Colonic mucosa (tissue), 4 donors: Measurements from ENCODE around the gene TNS2. TPM values are rescaled to one million over a fixed set of nuclear protein-coding genes. Genes with fewer than 3 reads are reported as not detected.

Source experiments
- DNase-seq: peaks from one replicate; pipeline ENCODE4 v3.0.0-alpha.2; 2020
- H3K27ac ChIP-seq: fragments of 200-600 bp; one replicate; pipeline ENCODE4 v1.8.0; 2021
- H3K27me3 ChIP-seq: fragments of 200-600 bp; one replicate; pipeline ENCODE4 v1.8.0; 2021
- H3K36me3 ChIP-seq: fragments of 200-600 bp; one replicate; pipeline ENCODE4 v1.8.0; 2021
- H3K4me1 ChIP-seq: fragments of 200-600 bp; one replicate; pipeline ENCODE4 v1.8.0; 2021; ENCODE audit warnings: mild to moderate bottlenecking
- H3K4me3 ChIP-seq: fragments of 200-600 bp; one replicate; pipeline ENCODE4 v1.8.0; 2021
- H3K9ac ChIP-seq, 2 donors: one replicate each; pipeline ENCODE4 v1.7.0; 2013; ENCODE audit warnings: control low read depth in 2 of 2, low read depth in 2 of 2, low read length in 2 of 2
- H3K9me3 ChIP-seq: fragments of 200-600 bp; one replicate; pipeline ENCODE4 v1.8.0; 2021
- intact Hi-C: fragments of 100-400 bp; cut with DNase I; formaldehyde crosslinking; loops from one replicate; pipeline ENCODE4 v1.14.1; 2022
- total RNA-seq, 2 donors: library from RNA; stranded (reverse); fragmentation: NEBNext Ultra II Directional in 1 of 2; extraction: Animal tissue kit (Norgen Biotek cat#: 25700) in 1 of 2; gene quantifications; one replicate each; pipeline ENCODE4 v1.2.1, GENCODE V29; 2021
- TF ChIP-seq, protein P1 (sequence below): fragments of 200-600 bp; IDR thresholded peaks from one replicate; pipeline ENCODE4 v1.8.0; 2022; ENCODE audit warnings: antibody characterized with exemption, mild to moderate bottlenecking
- donor health status: healthy.
- donor health status: DM: no; HTN: no; CAD: no.
- donor health status: DM: no; HTN: no; CAD: no.

TNS2 gene
- total RNA-seq, 2 donors from 2014 or later: 26.0 to 27.1 TPM

DNA sequence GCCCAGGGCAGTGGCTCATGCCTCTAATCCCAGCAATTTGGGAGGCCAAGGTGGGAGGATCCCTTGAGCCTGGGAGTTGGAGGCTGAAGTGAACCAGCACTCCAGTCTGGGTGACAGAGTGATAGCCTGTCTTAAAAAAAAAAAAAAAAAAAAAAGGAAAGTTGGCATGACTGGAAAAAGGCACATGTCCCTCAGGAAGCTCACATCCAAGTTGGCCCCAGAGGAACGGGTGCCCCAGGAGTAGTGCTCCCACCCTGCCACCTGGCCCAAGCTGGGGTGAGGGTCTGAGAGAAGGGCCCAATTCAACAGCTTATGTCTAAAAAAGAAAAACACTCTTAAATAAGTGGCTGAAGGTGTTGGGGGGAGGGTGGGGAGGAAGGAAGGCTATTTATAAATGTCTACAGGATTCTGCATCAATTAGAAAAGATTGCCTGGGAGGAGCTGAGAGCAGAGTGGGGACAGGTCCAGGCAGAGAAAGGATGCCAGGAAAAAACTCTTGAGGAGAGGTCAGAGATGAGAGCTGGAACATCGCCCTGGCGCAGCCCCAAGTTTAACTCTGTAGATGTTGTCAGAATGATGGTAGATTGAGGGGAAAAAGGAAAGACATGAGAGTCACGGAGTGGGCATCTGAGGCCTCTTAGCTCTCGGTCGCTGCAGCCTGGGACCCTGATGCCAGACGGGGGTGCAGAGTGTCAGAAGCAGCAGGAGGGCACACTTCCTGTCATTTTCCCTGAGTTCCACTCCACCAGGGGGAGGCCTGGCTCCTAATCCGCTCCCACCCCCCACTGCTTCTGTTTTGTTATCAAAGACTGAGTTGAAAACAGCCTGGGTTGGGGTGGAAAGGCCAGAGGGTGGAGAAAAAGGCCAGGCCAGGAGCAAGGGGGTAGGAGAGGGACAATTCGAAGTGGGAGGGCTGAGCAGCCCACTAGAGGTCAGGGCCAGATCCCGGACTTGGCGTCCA, 22.0 kb downstream of the TNS2 start:
- H3K27ac ChIP-seq: peak overlapping the region; percentile 52
- H3K27me3 ChIP-seq: no peaks in the 10 kb centered on the region
- DNase-seq: no peak
- no peak overlapping the region for H3K4me3 ChIP-seq
- no peaks in the 10 kb centered on the region for H3K4me1 ChIP-seq
- intact Hi-C loops: no loop called here
- no peaks in the 10 kb centered on the region for H3K9me3 ChIP-seq
- no peak overlapping the region for H3K9ac ChIP-seq
- TF ChIP-seq, protein P1, sequence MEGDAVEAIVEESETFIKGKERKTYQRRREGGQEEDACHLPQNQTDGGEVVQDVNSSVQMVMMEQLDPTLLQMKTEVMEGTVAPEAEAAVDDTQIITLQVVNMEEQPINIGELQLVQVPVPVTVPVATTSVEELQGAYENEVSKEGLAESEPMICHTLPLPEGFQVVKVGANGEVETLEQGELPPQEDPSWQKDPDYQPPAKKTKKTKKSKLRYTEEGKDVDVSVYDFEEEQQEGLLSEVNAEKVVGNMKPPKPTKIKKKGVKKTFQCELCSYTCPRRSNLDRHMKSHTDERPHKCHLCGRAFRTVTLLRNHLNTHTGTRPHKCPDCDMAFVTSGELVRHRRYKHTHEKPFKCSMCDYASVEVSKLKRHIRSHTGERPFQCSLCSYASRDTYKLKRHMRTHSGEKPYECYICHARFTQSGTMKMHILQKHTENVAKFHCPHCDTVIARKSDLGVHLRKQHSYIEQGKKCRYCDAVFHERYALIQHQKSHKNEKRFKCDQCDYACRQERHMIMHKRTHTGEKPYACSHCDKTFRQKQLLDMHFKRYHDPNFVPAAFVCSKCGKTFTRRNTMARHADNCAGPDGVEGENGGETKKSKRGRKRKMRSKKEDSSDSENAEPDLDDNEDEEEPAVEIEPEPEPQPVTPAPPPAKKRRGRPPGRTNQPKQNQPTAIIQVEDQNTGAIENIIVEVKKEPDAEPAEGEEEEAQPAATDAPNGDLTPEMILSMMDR: no peak
- peaks cover 9% of the 10 kb centered on the region for H3K36me3 ChIP-seq

DNA sequence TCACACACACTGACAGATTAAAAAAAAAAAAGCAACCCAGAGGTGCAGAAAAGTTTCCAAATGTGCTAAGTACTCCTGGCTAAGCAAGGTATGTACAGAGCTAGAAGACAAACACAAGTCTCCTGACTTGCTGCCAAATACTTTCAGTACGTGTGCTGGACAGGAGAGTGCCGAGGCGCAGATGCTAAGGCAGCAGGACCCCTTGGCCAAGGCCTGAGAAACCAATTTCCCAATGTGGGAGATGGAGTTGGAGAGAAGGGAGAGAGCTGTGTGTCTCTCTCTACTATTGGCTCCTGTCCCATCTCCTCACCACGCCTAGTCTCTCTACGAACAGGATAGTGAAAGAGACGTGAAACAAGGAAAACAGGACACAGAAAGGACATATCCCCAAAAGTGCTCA, 24.0 kb downstream of the TNS2 start:
- Histone ChIP-seq H3K9me3 (no peaks in the 10 kb centered on the region), H3K4me3 (no peak overlapping the region), H3K9ac (no peak overlapping the region), H3K27ac (no peak overlapping the region), H3K4me1 (peaks cover 9% of the 10 kb centered on the region), H3K27me3 (no peaks in the 10 kb centered on the region), H3K36me3 (peaks cover 9% of the 10 kb centered on the region)
- TF ChIP-seq, protein P1: no peak
- intact Hi-C loops: no loop called here
- DNase-seq: no peak

DNA sequence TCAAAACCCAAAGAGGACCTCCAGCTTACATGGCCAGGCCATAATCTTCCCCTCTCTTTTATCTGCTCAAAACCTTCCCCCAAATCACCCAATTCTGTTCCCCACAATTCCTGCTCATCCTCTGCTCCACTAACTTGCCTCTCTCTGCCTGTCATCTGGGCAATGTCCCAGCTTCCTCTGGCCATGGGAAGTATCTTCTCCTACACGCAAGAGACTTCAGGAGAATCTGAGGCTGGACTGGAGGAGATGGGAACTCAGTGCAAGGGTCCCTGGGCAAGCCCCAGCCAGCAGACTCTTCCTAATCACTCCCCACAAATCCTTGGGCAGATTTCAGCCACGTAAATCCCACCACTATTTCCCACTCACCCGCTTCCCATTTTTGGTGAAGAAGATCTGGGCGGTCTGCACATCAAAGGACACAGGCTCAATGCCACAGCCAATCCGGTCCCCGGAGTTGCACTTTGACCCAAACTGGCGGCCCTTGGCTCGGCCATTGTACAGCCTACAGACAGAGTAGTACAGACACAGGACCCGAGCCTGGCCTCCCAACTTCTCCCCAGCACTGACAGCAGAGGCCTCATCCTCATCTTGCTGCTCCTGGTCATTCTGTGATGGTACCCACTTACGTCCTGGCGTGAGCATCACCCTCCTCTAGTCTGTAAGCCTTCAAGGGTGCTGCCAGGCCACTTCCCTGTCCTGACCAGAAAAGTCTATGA, 24.6 kb downstream of the TNS2 start:
- H3K27me3 ChIP-seq: no peaks in the 10 kb centered on the region
- H3K27ac ChIP-seq: no peak overlapping the region
- TF ChIP-seq, protein P1: no peak
- no peak for DNase-seq
- peaks cover 9% of the 10 kb centered on the region for H3K36me3 ChIP-seq
- no peaks in the 10 kb centered on the region for H3K9me3 ChIP-seq
- H3K9ac ChIP-seq: no peak overlapping the region
- intact Hi-C loops: no loop called here
- peaks cover 9% of the 10 kb centered on the region for H3K4me1 ChIP-seq
- no peak overlapping the region for H3K4me3 ChIP-seq

DNA sequence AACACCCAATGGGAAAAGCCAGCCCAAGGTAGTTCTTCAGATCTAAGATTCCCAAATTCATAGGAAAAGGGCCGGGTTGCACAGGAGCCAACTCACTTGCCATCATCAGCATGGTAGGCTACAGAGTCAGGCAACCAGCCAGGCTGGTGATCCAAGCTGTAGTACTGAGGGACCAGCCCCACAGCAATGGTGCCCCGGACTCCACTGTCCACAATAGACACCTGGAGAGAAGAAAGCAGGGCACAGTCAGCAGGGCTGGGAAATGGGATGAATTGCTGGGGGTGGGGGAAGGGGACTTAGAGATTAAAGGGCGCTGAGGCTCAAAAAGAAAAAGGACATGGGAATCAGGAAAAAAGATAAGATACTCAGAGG, 25.1 kb downstream of the TNS2 start:
- no peaks in the 10 kb centered on the region for H3K9me3 ChIP-seq
- no peak for DNase-seq
- no peak overlapping the region for H3K9ac ChIP-seq
- no peaks in the 10 kb centered on the region for H3K27me3 ChIP-seq
- peaks cover 9% of the 10 kb centered on the region for H3K36me3 ChIP-seq
- TF ChIP-seq, protein P1: no peak
- intact Hi-C loops: no loop called here
- H3K27ac ChIP-seq: no peak overlapping the region
- H3K4me3 ChIP-seq: no peak overlapping the region
- H3K4me1 ChIP-seq: peaks cover 9% of the 10 kb centered on the region

DNA sequence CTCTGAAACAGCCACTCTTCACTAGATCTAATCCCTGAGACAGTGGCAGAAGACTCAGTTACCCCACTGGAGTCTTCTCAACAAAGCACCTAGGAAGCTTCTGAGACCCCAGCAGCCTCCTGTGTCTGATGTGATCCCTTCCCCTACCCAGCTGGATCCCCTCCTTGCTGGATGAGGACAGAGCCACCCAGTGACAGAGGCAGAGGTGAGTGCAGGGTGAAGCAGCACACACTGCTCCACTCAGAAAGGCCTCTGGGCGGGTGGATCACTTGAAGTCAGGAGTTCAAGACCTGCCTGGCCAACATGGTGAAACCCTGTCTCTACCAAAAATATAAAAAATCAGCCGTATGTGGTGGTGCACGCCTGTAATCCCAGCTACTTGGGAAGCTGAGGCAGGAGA, 26.6 kb downstream of the TNS2 start:
- Histone ChIP-seq H3K36me3 (peaks cover 9% of the 10 kb centered on the region), H3K27ac (no peak overlapping the region), H3K9me3 (no peaks in the 10 kb centered on the region), H3K9ac (no peak overlapping the region), H3K4me3 (no peak overlapping the region), H3K27me3 (no peaks in the 10 kb centered on the region), H3K4me1 (peaks cover 9% of the 10 kb centered on the region)
- TF ChIP-seq, protein P1: no peak
- intact Hi-C loops: no loop called here
- DNase-seq: no peak
